Stomach (tissue), 4 donors: ENCODE data around the gene ANKRD65.

Experiments
- CTCF ChIP-seq, 7 experiments: fragments of 450-650 bp in 4 of 7; fragments of 200-600 bp in 3 of 7; sonication (generic) in 3 of 7; IDR thresholded peaks; one replicate each; pipeline ENCODE4 v1.5.1; 2016 to 2019; ENCODE audit warnings: antibody characterized with exemption in 7 of 7, control low read depth in 2 of 7, mild to moderate bottlenecking in 1 of 7
- POLR2AphosphoS5 ChIP-seq, 3 donors: sonication (generic); formaldehyde crosslinking; IDR thresholded peaks; one replicate each; pipeline ENCODE4 v1.6.1; 2016; ENCODE audit warnings: antibody characterized with exemption in 3 of 3

DNA sequence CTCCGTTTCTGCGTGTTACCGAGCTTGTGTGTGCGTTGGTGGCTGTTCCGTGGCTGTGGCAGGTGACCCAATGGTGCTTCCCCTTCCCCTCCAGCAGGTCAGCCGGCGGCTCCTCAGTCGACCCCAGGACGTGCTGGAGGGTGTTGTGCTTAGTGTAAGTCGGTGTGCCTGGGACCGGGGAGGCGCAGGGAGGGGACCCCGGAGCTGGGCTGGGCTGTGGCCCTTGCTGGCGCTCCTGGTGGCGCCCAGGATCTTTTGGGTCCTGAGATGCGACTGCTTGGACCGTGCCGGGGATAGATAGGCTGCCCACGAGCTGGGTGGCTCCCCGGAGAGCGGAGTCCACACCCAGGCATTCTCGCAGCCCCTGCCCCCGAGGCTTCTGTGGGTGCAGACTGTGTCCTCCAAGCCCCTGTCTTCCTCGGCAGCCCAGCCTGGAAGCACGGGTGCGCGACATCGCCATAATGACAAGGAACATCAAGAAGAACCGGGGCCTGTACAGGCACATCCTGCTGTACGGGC lies 34.3 kb upstream of the ANKRD65 start:
- TF ChIP-seq CTCF (IDR thresholded peaks at IDR 0.05) (no peak), POLR2AphosphoS5 (IDR thresholded peaks at IDR 0.05) (no peak)
